ENCODE measurements around the gene INHBE.

INHBE gene

DNA sequence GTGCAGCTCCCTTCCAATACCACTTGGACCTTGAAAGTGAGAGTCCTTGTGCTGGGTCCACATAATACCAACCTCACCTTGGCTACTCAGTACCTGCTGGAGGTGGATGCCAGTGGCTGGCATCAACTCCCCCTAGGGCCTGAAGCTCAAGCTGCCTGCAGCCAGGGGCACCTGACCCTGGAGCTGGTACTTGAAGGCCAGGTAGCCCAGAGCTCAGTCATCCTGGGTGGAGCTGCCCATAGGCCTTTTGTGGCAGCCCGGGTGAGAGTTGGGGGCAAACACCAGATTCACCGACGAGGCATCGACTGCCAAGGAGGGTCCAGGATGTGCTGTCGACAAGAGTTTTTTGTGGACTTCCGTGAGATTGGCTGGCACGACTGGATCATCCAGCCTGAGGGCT lies 5.7 kb upstream of the INHBE start:
- Mint-ChIP-seq H3K4me3 (no peak overlapping the region), H3K27ac (no peak overlapping the region), H3K27me3 (peaks cover 20% of the 10 kb centered on the region), H3K36me3 (no peaks in the 10 kb centered on the region), H3K4me1 (no peaks in the 10 kb centered on the region), H3K9me3 (no peaks in the 10 kb centered on the region)
- CTCF ChIA-PET = interaction anchor here (1.2 to 1.3 kb wide), 2 partner anchors 9 to 14 kb away, joined by 3 to 4 read pairs; partner anchors contain the start of gene INHBC
- DNase-seq = no peak

DNA sequence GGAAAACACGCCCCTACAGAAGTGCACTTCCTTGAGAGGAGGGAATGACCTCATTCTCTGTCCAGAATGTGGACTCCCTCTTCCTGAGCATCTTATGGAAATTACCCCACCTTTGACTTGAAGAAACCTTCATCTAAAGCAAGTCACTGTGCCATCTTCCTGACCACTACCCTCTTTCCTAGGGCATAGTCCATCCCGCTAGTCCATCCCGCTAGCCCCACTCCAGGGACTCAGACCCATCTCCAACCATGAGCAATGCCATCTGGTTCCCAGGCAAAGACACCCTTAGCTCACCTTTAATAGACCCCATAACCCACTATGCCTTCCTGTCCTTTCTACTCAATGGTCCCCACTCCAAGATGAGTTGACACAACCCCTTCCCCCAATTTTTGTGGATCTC lies 5.0 kb upstream of the INHBE start:
- Mint-ChIP-seq H3K9me3 (no peaks in the 10 kb centered on the region), H3K27me3 (peaks cover 27% of the 10 kb centered on the region), H3K27ac (no peak overlapping the region), H3K4me3 (no peak overlapping the region), H3K4me1 (no peaks in the 10 kb centered on the region), H3K36me3 (no peaks in the 10 kb centered on the region)
- no peak for DNase-seq
- CTCF ChIA-PET = interaction anchor here (1.2 to 7.1 kb wide), 4 partner anchors 8 to 186 kb away, joined by 3 to 90 read pairs (median 30); partner anchors contain the start of gene INHBC

DNA sequence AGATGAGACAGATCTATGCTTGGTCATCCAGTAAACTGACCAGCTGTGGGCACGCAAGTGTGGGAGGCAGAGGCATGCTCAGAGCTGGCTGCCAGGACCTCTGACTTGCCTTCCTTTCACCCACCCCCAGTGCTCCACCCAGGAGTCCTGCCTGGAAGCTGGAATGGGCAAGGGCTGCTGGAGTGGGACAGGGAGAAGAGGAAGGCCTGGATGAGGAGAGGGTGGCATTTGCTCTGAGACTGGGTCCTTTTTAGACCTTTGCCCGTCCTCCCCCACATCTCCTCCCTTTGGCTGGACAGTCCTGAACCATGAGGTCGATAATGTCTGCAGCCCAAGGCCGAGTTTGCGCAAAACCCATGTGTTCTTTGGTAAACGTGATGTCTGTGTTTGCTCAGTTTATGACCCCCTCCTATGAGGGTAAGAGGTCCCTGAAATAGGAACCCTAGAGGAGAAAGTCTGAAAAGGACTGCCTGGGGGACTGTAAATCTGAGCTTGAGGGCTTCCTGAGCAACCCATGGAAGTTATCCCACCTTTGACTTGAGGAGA lies 3.8 kb upstream of the INHBE start:
- Mint-ChIP-seq H3K27me3 (peaks cover 39% of the 10 kb centered on the region), H3K9me3 (no peaks in the 10 kb centered on the region), H3K36me3 (no peaks in the 10 kb centered on the region), H3K4me3 (no peak overlapping the region), H3K27ac (no peak overlapping the region), H3K4me1 (peaks cover 12% of the 10 kb centered on the region)
- no peak for DNase-seq
- CTCF ChIA-PET = interaction anchor here (1.0 to 7.1 kb wide), 13 partner anchors 10 to 236 kb away, joined by 3 to 90 read pairs (median 11); partner anchors contain the start of genes INHBC, NXPH4 and STAC3

DNA sequence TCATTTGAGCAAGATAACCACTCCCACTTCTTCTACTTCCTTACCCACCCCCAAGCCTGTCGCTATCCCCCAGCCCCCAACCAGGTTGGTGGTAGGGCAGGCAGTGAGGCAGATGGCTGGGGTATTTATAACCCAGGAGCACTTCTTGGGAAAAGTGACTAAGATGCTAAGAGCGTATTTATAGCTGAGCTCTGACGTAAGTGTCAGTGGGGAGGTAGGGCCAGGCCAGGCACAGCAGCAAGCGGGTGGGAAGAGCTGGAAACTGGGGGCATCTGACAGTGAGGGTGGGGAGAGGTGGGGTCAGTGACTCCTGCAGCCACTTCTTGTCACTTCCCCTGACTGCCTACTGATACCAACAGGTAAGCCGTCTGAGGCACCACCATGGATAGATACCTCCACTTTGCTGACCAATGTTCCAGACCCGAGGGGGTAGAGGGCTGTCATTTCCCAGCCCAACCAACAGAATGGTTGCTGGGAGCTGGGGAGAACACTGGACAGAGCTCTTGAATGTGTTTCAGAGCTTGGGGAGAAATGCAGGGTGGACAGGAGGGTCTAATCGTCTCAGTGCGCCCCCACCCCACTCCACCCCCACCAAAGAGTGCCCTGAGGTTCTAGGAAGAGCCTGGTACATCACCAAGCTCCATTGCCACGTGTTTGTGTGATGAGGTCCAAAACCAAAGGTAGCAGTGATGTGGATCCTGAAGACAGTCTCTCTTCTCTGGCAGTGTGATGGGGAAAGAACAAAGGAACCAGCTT lies 2.7 kb upstream of the INHBE start:
- CTCF ChIA-PET = interaction anchor here (0.6 to 7.1 kb wide), 37 partner anchors 8 to 266 kb away, joined by 3 to 90 read pairs (median 4); partner anchors contain the start of genes INHBC, NXPH4 and STAC3
- H3K36me3 Mint-ChIP-seq = no peaks in the 10 kb centered on the region
- H3K4me3 Mint-ChIP-seq = no peak overlapping the region
- H3K27me3 Mint-ChIP-seq = peaks cover 48% of the 10 kb centered on the region
- H3K27ac Mint-ChIP-seq = no peak overlapping the region
- H3K4me1 Mint-ChIP-seq = peaks cover 18% of the 10 kb centered on the region
- DNase-seq = no peak
- no peaks in the 10 kb centered on the region for H3K9me3 Mint-ChIP-seq

DNA sequence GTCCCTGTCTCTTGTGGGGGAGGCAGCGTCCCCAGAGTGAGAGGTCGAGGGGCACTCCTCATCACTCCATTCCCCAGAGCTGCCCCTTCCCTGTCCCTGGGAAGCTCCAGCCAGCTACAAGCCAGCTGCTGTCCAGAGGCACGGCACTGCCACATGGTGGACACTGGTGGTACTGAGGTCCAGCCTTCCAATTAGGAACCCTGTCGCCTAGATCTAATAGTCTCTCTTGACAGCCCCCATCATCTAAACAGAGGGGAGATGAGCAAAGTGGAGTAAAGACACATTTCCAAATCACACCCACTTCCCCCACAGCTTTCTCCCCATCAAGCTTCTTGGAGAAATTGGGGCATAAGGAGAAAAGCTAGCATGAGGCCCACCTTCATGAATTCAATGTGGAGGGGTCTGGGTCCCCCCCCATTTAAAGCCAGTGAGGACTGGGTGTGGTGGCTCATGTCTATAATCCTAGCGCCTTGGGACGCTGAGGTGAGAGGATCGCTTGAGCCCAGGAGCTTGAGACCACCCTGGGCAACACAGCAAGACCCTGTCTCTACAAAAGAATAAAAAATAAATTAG lies 2.1 kb upstream of the INHBE start:
- Mint-ChIP-seq H3K36me3 (no peaks in the 10 kb centered on the region), H3K9me3 (no peaks in the 10 kb centered on the region), H3K4me3 (no peak overlapping the region), H3K27me3 (peaks cover 48% of the 10 kb centered on the region), H3K4me1 (peaks cover 18% of the 10 kb centered on the region), H3K27ac (no peak overlapping the region)
- peak; percentile 74 for DNase-seq
- CTCF ChIA-PET = interaction anchor here (0.6 to 7.1 kb wide), 35 partner anchors 8 to 267 kb away, joined by 3 to 90 read pairs (median 4); partner anchors contain the start of genes INHBC, NXPH4 and STAC3

DNA sequence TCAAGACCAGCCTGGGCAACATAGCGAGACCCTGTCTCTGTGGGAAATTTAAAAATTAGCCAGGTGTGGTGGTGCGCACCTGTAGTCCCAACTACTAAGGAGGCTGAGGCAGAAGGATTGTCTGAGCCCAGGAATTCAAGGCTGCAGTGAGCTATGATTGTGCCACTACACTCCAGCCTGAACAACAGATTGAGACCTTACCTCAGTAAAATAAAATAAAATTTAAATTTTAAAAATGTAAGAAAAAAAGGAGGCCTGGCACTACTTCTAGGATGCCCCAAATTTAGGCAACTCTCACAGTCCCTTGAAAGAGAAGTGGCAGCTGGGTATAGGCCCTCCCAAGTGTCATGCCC lies 918 bp upstream of the INHBE start:
- no peak for DNase-seq
- H3K27me3 Mint-ChIP-seq = peaks cover 54% of the 10 kb centered on the region
- H3K4me1 Mint-ChIP-seq = peaks cover 29% of the 10 kb centered on the region
- H3K4me3 Mint-ChIP-seq = no peak overlapping the region
- CTCF ChIA-PET = interaction anchor here (0.8 to 7.1 kb wide), 15 partner anchors 9 to 239 kb away, joined by 3 to 90 read pairs (median 12); partner anchors contain the start of genes INHBC and NXPH4
- no peaks in the 10 kb centered on the region for H3K9me3 Mint-ChIP-seq
- H3K36me3 Mint-ChIP-seq = no peaks in the 10 kb centered on the region
- H3K27ac Mint-ChIP-seq = no peak overlapping the region

DNA sequence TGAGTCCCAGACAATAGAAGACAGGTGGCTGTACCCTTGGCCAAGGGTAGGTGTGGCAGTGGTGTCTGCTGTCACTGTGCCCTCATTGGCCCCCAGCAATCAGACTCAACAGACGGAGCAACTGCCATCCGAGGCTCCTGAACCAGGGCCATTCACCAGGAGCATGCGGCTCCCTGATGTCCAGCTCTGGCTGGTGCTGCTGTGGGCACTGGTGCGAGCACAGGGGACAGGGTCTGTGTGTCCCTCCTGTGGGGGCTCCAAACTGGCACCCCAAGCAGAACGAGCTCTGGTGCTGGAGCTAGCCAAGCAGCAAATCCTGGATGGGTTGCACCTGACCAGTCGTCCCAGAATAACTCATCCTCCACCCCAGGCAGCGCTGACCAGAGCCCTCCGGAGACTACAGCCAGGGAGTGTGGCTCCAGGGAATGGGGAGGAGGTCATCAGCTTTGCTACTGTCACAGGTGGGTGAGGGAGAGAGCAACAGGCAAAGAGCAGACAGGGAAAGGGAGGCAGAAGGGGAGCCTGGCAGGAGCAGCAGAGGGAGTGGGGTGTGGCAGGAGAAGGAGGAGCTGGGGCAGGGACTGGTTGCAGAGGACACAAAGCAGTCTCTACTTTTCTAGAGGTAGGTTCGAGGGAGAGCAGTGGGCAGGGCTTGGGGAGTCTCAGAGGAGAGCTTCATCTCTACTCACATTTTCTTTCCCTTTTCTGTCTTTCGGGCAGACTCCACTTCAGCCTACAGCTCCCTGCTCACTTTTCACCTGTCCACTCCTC lies 452 bp downstream of the INHBE start:
- CTCF ChIA-PET = interaction anchor here (0.6 to 7.1 kb wide), 25 partner anchors 10 to 964 kb away, joined by 3 to 90 read pairs (median 4); partner anchors contain the start of gene INHBC
- Mint-ChIP-seq H3K27ac (peak overlapping the region; percentile 38), H3K9me3 (no peaks in the 10 kb centered on the region), H3K36me3 (no peaks in the 10 kb centered on the region), H3K27me3 (peaks cover 67% of the 10 kb centered on the region), H3K4me1 (peaks cover 37% of the 10 kb centered on the region), H3K4me3 (no peak overlapping the region)
- no peak for DNase-seq

DNA sequence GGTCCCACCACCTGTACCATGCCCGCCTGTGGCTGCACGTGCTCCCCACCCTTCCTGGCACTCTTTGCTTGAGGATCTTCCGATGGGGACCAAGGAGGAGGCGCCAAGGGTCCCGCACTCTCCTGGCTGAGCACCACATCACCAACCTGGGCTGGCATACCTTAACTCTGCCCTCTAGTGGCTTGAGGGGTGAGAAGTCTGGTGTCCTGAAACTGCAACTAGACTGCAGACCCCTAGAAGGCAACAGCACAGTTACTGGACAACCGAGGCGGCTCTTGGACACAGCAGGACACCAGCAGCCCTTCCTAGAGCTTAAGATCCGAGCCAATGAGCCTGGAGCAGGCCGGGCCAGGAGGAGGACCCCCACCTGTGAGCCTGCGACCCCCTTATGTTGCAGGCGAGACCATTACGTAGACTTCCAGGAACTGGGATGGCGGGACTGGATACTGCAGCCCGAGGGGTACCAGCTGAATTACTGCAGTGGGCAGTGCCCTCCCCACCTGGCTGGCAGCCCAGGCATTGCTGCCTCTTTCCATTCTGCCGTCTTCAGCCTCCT lies 1.1 kb downstream of the INHBE start:
- H3K9me3 Mint-ChIP-seq = no peaks in the 10 kb centered on the region
- CTCF ChIA-PET = interaction anchor here (0.5 to 7.1 kb wide), 25 partner anchors 10 to 391 kb away, joined by 3 to 90 read pairs (median 4); partner anchors contain the start of gene INHBC
- H3K4me3 Mint-ChIP-seq = no peak overlapping the region
- peaks cover 72% of the 10 kb centered on the region for H3K27me3 Mint-ChIP-seq
- H3K27ac Mint-ChIP-seq = peak overlapping the region; percentile 22
- peaks cover 42% of the 10 kb centered on the region for H3K4me1 Mint-ChIP-seq
- DNase-seq = peak; percentile 69
- no peaks in the 10 kb centered on the region for H3K36me3 Mint-ChIP-seq

DNA sequence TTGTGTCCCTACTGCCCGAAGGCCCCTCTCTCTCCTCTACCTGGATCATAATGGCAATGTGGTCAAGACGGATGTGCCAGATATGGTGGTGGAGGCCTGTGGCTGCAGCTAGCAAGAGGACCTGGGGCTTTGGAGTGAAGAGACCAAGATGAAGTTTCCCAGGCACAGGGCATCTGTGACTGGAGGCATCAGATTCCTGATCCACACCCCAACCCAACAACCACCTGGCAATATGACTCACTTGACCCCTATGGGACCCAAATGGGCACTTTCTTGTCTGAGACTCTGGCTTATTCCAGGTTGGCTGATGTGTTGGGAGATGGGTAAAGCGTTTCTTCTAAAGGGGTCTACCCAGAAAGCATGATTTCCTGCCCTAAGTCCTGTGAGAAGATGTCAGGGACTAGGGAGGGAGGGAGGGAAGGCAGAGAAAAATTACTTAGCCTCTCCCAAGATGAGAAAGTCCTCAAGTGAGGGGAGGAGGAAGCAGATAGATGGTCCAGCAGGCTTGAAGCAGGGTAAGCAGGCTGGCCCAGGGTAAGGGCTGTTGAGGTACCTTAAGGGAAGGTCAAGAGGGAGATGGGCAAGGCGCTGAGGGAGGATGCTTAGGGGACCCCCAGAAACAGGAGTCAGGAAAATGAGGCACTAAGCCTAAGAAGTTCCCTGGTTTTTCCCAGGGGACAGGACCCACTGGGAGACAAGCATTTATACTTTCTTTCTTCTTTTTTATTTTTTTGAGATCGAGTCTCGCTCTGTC lies 1.8 kb downstream of the INHBE start:
- Mint-ChIP-seq H3K4me3 (no peak overlapping the region), H3K4me1 (peaks cover 47% of the 10 kb centered on the region), H3K9me3 (no peaks in the 10 kb centered on the region), H3K36me3 (no peaks in the 10 kb centered on the region), H3K27me3 (peaks cover 74% of the 10 kb centered on the region), H3K27ac (no peak overlapping the region)
- CTCF ChIA-PET = interaction anchor here (0.5 to 7.1 kb wide), 12 partner anchors 9 to 392 kb away, joined by 3 to 90 read pairs (median 6); partner anchors contain the start of gene INHBC
- no peak for DNase-seq

DNA sequence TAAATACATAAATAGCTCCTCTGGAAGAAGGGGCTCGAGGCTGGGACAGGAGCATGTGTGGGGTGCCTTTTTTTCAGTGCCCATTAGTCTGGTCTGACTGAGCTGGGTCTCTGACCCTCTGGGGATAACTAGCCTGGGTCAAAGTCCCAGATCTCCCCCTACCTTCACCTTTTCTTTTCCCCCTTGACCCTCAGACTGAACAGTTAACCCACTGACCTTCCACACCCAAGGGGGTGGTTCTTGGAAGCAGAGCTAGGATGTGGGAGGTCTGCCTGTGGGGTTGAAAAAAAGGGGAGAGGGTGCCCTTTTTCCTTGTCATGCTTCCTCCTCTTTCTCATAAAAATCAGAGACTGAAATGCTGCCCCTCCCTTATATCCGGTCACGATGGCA lies 3.6 kb downstream of the INHBE start:
- no peak for DNase-seq
- peaks cover 73% of the 10 kb centered on the region for H3K27me3 Mint-ChIP-seq
- no peaks in the 10 kb centered on the region for H3K36me3 Mint-ChIP-seq
- no peaks in the 10 kb centered on the region for H3K9me3 Mint-ChIP-seq
- H3K27ac Mint-ChIP-seq = peak overlapping the region; percentile 95
- CTCF ChIA-PET = interaction anchor here (0.5 to 2.4 kb wide), 38 partner anchors 9 to 293 kb away, joined by 3 to 14 read pairs (median 5); partner anchors contain the start of genes ARHGAP9, B4GALNT1, CDK4 and SHMT2
- peak overlapping the region; percentile 94 for H3K4me3 Mint-ChIP-seq
- H3K4me1 Mint-ChIP-seq = peaks cover 61% of the 10 kb centered on the region

DNA sequence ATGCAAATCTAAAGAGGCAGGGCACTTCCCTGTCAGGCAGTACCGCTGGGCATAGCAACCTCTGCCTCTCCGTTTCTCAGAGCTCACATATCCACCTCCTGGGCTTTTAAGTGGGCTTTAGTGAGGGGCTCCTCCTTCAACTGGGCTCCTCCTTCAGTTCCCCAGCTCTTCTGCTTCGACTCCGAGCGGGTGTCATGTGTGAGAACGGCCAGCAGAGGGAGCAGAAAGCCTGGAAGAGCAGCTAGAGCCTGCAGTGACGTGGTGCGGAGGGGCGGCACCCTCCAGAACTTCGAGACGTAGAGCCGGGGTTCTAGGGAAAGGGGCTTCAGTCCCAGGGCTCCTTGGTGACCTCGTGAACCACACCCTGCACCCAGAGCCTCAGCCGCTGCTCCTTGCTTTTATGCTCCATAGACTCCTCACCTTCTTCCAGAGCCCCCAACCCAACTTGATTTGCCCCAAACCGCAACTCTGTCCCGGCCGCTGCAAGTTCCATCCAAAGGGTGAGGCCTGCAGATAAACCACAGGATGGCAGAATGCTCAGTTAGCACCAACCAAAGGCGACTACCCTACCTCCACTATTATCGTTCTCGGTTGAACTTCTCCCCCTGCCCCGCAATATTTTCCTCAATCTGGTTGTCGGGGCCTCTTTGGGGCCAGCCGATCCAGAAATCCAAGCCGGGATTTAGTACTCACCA lies 4.1 kb downstream of the INHBE start:
- Mint-ChIP-seq H3K36me3 (no peaks in the 10 kb centered on the region), H3K9me3 (no peaks in the 10 kb centered on the region), H3K4me3 (peak overlapping the region; percentile 94), H3K27ac (peak overlapping the region; percentile 95), H3K27me3 (peaks cover 78% of the 10 kb centered on the region), H3K4me1 (peaks cover 66% of the 10 kb centered on the region)
- CTCF ChIA-PET = interaction anchor here (0.6 to 2.4 kb wide), 37 partner anchors 10 to 293 kb away, joined by 3 to 14 read pairs (median 5); partner anchors contain the start of genes ARHGAP9, B4GALNT1, CDK4 and SHMT2
- peak; percentile 96 for DNase-seq

DNA sequence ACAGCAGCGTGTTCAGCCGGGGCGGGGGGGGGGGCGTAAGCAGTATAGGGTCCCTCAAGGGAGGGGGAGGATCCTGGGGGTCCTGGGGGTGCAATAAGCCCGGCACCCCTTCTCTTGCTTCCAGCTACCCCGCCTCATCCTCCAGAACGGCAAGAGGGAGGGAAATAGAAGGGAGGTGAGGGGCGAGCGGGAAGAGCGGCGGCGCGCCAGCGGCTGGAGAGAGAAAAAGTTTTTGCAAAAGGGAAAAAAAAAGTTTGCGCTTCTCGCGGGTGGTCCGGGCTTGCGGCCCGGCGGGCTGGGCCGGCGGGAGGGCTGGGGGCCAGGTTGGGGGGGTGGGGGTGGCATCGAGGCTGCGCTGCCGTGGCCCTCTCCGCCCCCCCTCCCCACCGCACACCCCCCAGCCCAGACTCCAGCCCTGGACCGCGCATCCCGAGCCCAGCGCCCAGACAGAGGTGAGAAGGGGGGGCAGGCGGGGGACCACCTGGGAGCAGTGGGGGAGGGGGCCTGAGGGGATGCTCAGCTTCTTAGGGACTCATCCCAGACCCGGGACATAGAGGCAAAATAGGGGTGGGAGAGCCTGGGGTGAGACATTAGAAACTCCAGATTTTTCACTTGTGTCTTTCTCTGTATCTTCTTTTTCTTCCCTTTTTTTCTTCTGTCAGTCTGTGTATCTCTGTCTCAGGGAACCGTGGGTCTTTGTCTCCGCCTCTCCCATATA lies 4.8 kb downstream of the INHBE start, which contains the start of gene GLI1:
Gene GLI1 (plus strand): TSS at position 36 of the 718 bp plus-strand sequence. CDS start 3,907 bp downstream, outside the sequence.
- H3K27ac Mint-ChIP-seq = peak within 1 kb of the TSS; percentile 95
- H3K4me3 Mint-ChIP-seq = peak within 1 kb of the TSS; percentile 94
- CTCF ChIA-PET = interaction anchor here (0.6 to 7.5 kb wide), 24 partner anchors 8 to 247 kb away, joined by 3 to 67 read pairs (median 6); partner anchors contain the start of genes B4GALNT1 and SHMT2
- peaks cover 72% of the 10 kb centered on the region for H3K4me1 Mint-ChIP-seq
- no peak for DNase-seq
- H3K36me3 Mint-ChIP-seq = no peaks in the 10 kb centered on the region
- H3K27me3 Mint-ChIP-seq = peaks cover 73% of the 10 kb centered on the region
- no peaks in the 10 kb centered on the region for H3K9me3 Mint-ChIP-seq
